HepG2 (cell line): ENCODE data around the gene PNLIPRP2. TPM values are rescaled to one million over a fixed set of nuclear protein-coding genes. Genes with fewer than 3 reads are reported as not detected.

Experiments
- ATAC-seq: fragments of 200-7000 bp; cut with Tn5 transposase; 3 replicates; pipeline ENCODE4 v1.9.1; 2020; ENCODE audit warnings: mild to moderate bottlenecking, moderate library complexity
- BruUV-seq: library from RNA; stranded (reverse); fragments of 400-500 nt; replicated peaks from 2 replicates; lab custom pipeline; 2021; lab: Mats Ljungman, UMichigan
- CTCF ChIA-PET: fragments of 300-600 bp; formaldehyde crosslinking; extraction: SDS; loops from one replicate; lab custom pipeline; 2021; ENCODE audit warnings: low total read pairs, inconsistent platforms, low intra/inter-chr PET ratio; lab: Yijun Ruan, JAX
- POLR2A ChIA-PET: fragments of 350-600 bp; sonication (Branson Sonifier 250); formaldehyde crosslinking; loops from one replicate; lab custom pipeline; 2020; ENCODE audit warnings: antibody characterized with exemption, inconsistent platforms; lab: Yijun Ruan, JAX
- DNase-seq: peaks from one replicate; pipeline ENCODE4 v3.0.0-alpha.2; 2015; ENCODE audit warnings: low spot score
- FAIRE-seq: peaks from 3 replicates; lab custom pipeline; 2011; peaks lifted over from hg19 to GRCh38; lab: Jason Lieb, UNC
- H2AFZ ChIP-seq: one replicate; pipeline ENCODE4 v1.6.1; 2011; ENCODE audit warnings: low read length, inconsistent platforms
- H3K27ac ChIP-seq: fragments of 300-600 bp; 3 replicates; pipeline ENCODE4 v1.8.0; 2011; ENCODE audit warnings: mixed run types, mild to moderate bottlenecking, mixed read lengths, low read length, inconsistent platforms; ENCODE audit not compliant: insufficient read depth; ENCODE audit errors: extremely low read length
- H3K27me3 ChIP-seq, 2 experiments: fragments of 200-600 bp in 1 of 2; 2 replicates in 1 of 2; 3 replicates in 1 of 2; pipeline versions ENCODE4 v1.6.0 to v1.8.0; 2011; ENCODE audit warnings: low read length in 2 of 2, mild to moderate bottlenecking in 2 of 2, moderate library complexity in 2 of 2, inconsistent platforms in 1 of 2; ENCODE audit not compliant: insufficient read depth in 2 of 2, control insufficient read depth in 1 of 2
- H3K36me3 ChIP-seq, 2 experiments: fragments of 200-600 bp in 1 of 2; replicated peaks in 1 of 2; 2 replicates in 1 of 2; 3 replicates in 1 of 2; pipeline versions ENCODE4 v1.5.1 to v1.8.0; 2011; ENCODE audit warnings: low read length in 2 of 2, inconsistent platforms in 1 of 2; ENCODE audit not compliant: insufficient read depth in 2 of 2, control insufficient read depth in 1 of 2
- H3K4me1 ChIP-seq: 2 replicates; pipeline ENCODE4 v1.5.1; 2012; ENCODE audit warnings: low read length, inconsistent platforms; ENCODE audit not compliant: insufficient read depth
- H3K4me2 ChIP-seq: 2 replicates; pipeline ENCODE4 v1.6.0; 2011; ENCODE audit warnings: low read depth, low read length, inconsistent platforms
- H3K4me3 ChIP-seq, 3 experiments: fragments of 200-600 bp in 1 of 3; sonication (generic), shearing (Covaris generic) in 1 of 3; replicated peaks in 1 of 3; 2 replicates each; pipeline ENCODE4 v1.5.1; 2011 to 2016; ENCODE audit warnings: low read length in 3 of 3, inconsistent platforms in 2 of 3, low read depth in 2 of 3, mild to moderate bottlenecking in 2 of 3, control low read depth in 1 of 3, mixed read lengths in 1 of 3; ENCODE audit not compliant: insufficient read depth in 1 of 3
- H3K79me2 ChIP-seq: one replicate; pipeline ENCODE4 v1.6.1; 2011; ENCODE audit warnings: low read length, inconsistent platforms; ENCODE audit not compliant: insufficient read depth
- H3K9ac ChIP-seq: 2 replicates; pipeline ENCODE4 v1.6.0; 2011; ENCODE audit warnings: mild to moderate bottlenecking, low read depth, low read length, inconsistent platforms; ENCODE audit not compliant: insufficient read depth
- H3K9me3 ChIP-seq: 2 replicates; pipeline ENCODE4 v1.5.1; 2012; ENCODE audit warnings: mild to moderate bottlenecking, low read length
- H4K20me1 ChIP-seq: 2 replicates; pipeline ENCODE4 v1.6.0; 2011; ENCODE audit warnings: inconsistent platforms, mild to moderate bottlenecking, low read length, moderate library complexity; ENCODE audit not compliant: insufficient read depth
- IKZF4 ChIP-seq: sonication (generic); formaldehyde crosslinking; IDR thresholded peaks from 2 replicates; pipeline ENCODE4 v1.5.1; 2020; ENCODE audit warnings: borderline replicate concordance, mild to moderate bottlenecking, low read depth, missing genetic modification reagents; ENCODE audit errors: not compliant biosample characterization
- KDM1A ChIP-seq: IDR thresholded peaks from 2 replicates; pipeline ENCODE4 v1.6.1; 2016; ENCODE audit warnings: missing compliant biosample characterization
- NBN ChIP-seq: fragments of 450-650 bp; conservative IDR thresholded peaks from 2 replicates; pipeline ENCODE4 v1.6.1; 2017
- NKX3-1 ChIP-seq: sonication (generic); formaldehyde crosslinking; IDR thresholded peaks from 2 replicates; pipeline ENCODE4 v1.5.0; 2020; ENCODE audit warnings: missing genetic modification reagents
- NR2F6 ChIP-seq, 2 experiments: IDR thresholded peaks; 2 replicates each; pipeline ENCODE4 v1.6.1; 2016; ENCODE audit warnings: antibody characterized with exemption in 1 of 2, mild to moderate bottlenecking in 1 of 2
- RAD51 ChIP-seq: fragments of 450-650 bp; IDR thresholded peaks from 2 replicates; pipeline ENCODE4 v1.6.1; 2016; ENCODE audit warnings: borderline replicate concordance
- SUZ12 ChIP-seq: fragments of 150-350 bp; IDR thresholded peaks from 2 replicates; pipeline ENCODE4 v1.6.1; 2014; ENCODE audit warnings: low read depth, low read length
- ZNF34 ChIP-seq: sonication (generic); formaldehyde crosslinking; IDR thresholded peaks from 2 replicates; pipeline ENCODE4 v1.4.0; 2020; ENCODE audit warnings: mild to moderate bottlenecking, missing genetic modification reagents, borderline replicate concordance
- ZNF841 ChIP-seq: sonication (generic); formaldehyde crosslinking; IDR thresholded peaks from 2 replicates; pipeline ENCODE4 v1.8.1; 2023; ENCODE audit warnings: missing genetic modification reagents, borderline replicate concordance
- WGBS: methylation state at CpG from one replicate; pipeline ENCODE4 v1.1.6; 2017; ENCODE audit warnings: low lambda C conversion rate; 5-methylcytosine and 5-hydroxymethylcytosine counted together
- in situ Hi-C: cut with HindIII; loops from 2 replicates; pipeline ENCODE4 v1.10.0; 2017; ENCODE audit warnings: low pct_unique_long_range_greater_than_20kb; ENCODE audit not compliant: extremely low pct_ligation_motif_present
- intact Hi-C: fragments of 100-400 bp; cut with micrococcal nuclease; formaldehyde crosslinking; loops from one replicate; pipeline ENCODE4 v1.10.0; 2022; ENCODE audit not compliant: unreplicated experiment
- polyA plus RNA-seq, 8 experiments: library from polyadenylated mRNA; depleted of rRNA in 3 of 8; stranded (reverse) in 7 of 8; unstranded in 1 of 8; fragments of >200 nt; fragmentation: Illumina TruSeq in 4 of 8; extraction: Trizol in 4 of 8; gene quantifications; 2 replicates each; pipeline versions ENCODE4 v1.2.1 to v1.2.3, GENCODE V29; 2011 to 2016; ENCODE audit warnings: low read depth in 4 of 8, missing spikeins in 1 of 8, mixed read lengths in 1 of 8; ENCODE audit not compliant: insufficient read depth in 1 of 8
- total RNA-seq, 5 experiments: library from RNA; depleted of rRNA; stranded (reverse); fragments of >200 nt; fragmentation: Illumina TruSeq; extraction: Trizol; gene quantifications; 2 replicates each; pipeline ENCODE4 v1.2.3, GENCODE V29; 2016; ENCODE audit warnings: low read depth in 1 of 5
- TF ChIP-seq, protein P1 (sequence below): sonication (generic); formaldehyde crosslinking; IDR thresholded peaks from 2 replicates; pipeline ENCODE4 v1.5.0; 2020; ENCODE audit warnings: mild to moderate bottlenecking, missing genetic modification reagents
- TF ChIP-seq, protein P2 (sequence below): sonication (generic); IDR thresholded peaks from 2 replicates; pipeline ENCODE4 v1.6.1; 2016; ENCODE audit warnings: low read depth, borderline replicate concordance
- TF ChIP-seq, protein P3 (sequence below): sonication (generic); formaldehyde crosslinking; IDR thresholded peaks from 2 replicates; pipeline ENCODE4 v1.5.0; 2020; ENCODE audit warnings: missing genetic modification reagents
- TF ChIP-seq, protein P4 (sequence below): sonication (generic); formaldehyde crosslinking; IDR thresholded peaks from 2 replicates; pipeline ENCODE4 v1.4.0; 2020; ENCODE audit warnings: missing genetic modification reagents

Gene PNLIPRP2
- total and polyA plus RNA-seq, 2 of the 13 experiments (the other 11 are each of a cell fraction or from before 2014, with no cell fraction given) = 0.21 to 0.97 TPM

DNA sequence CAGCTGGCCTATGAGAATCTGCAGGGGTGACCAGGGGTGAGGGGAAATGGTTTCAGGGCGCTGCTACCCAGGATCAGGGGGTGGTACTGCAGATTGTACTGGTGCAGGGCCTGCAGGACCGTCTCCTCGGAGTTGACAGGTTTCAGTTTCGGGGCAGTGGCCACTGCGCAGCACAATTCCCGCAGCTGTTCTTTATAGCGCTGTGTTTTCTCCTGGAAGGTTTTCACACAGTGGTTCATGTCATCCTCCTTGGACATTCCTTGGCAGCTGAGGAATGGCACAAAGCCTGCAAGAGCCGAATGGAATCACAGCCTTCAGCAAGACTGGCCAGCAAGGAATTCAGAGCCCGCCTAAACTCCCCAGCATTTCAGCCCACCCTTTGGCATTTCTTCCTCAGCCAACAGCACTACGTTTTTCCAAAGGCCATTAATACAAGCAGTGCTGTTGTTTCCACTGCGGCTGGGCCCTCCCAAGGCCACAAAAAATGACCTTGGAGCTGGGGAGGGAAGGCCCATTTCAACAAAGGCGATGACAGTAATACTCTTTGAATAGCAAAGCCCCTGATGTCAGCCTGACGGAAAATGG is 44.9 kb downstream of the PNLIPRP2 start (continued):
- no peak for TF ChIP-seq RAD51
- no peak for TF ChIP-seq IKZF4 (CRISPR knock-in tag)
- peak; percentile 22; the same call in 1 of the 2 replicates for TF ChIP-seq NR2F6 (IDR thresholded peaks at IDR 0.05)
- TF ChIP-seq NR2F6 (CRISPR knock-in tag; IDR thresholded peaks at IDR 0.05) = 0 out of 2 replicates have a peak, but pooled peaks have one; percentile 55

DNA sequence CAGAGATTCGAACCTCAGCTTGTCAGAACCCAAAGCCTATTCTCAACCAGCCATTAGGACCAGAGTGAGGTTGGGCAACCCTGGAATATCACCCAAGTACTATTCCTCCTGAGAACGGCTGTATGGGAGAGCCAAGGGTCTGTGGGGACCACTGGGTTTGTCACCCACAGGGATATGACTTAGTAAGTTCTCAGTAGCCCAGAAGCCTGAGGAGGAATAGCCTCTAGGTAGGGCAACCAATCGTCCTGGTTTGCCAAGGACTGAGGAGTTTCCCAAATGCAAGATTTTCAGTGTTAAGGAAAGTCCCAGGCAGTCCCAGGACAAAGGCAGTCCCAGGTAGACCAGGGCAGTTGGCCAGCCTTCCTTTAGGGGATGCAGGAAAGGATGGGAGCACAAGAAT is 46.7 kb downstream of the PNLIPRP2 start:
- Histone ChIP-seq H3K4me2 (no peak overlapping the region), H3K4me3 (no peak overlapping the region), H3K79me2 (peaks cover 3% of the 10 kb centered on the region), H3K27ac (no peak overlapping the region), H3K36me3 (no peaks in the 10 kb centered on the region), H3K9ac (no peak overlapping the region), H3K27me3 (no peaks in the 10 kb centered on the region), H2AFZ (no peak overlapping the region), H4K20me1 (no peaks in the 10 kb centered on the region)
- no peak for FAIRE-seq
- CTCF ChIA-PET = no interaction called here
- no TSS peak for BruUV-seq
- no peak for DNase-seq
- in situ Hi-C loops = no loop called here
- TF ChIP-seq, protein P1, sequence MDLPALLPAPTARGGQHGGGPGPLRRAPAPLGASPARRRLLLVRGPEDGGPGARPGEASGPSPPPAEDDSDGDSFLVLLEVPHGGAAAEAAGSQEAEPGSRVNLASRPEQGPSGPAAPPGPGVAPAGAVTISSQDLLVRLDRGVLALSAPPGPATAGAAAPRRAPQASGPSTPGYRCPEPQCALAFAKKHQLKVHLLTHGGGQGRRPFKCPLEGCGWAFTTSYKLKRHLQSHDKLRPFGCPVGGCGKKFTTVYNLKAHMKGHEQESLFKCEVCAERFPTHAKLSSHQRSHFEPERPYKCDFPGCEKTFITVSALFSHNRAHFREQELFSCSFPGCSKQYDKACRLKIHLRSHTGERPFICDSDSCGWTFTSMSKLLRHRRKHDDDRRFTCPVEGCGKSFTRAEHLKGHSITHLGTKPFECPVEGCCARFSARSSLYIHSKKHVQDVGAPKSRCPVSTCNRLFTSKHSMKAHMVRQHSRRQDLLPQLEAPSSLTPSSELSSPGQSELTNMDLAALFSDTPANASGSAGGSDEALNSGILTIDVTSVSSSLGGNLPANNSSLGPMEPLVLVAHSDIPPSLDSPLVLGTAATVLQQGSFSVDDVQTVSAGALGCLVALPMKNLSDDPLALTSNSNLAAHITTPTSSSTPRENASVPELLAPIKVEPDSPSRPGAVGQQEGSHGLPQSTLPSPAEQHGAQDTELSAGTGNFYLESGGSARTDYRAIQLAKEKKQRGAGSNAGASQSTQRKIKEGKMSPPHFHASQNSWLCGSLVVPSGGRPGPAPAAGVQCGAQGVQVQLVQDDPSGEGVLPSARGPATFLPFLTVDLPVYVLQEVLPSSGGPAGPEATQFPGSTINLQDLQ (CRISPR knock-in tag) = no peak
- TF ChIP-seq SUZ12 (no peak), KDM1A (CRISPR knock-in tag) (no peak), ZNF34 (CRISPR knock-in tag) (no peak), NBN (no peak), NKX3-1 (CRISPR knock-in tag) (no peak), ZNF841 (CRISPR knock-in tag) (no peak)
- TF ChIP-seq, protein P2, sequence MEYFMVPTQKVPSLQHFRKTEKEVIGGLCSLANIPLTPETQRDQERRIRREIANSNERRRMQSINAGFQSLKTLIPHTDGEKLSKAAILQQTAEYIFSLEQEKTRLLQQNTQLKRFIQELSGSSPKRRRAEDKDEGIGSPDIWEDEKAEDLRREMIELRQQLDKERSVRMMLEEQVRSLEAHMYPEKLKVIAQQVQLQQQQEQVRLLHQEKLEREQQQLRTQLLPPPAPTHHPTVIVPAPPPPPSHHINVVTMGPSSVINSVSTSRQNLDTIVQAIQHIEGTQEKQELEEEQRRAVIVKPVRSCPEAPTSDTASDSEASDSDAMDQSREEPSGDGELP = no peak
- TF ChIP-seq, protein P3, sequence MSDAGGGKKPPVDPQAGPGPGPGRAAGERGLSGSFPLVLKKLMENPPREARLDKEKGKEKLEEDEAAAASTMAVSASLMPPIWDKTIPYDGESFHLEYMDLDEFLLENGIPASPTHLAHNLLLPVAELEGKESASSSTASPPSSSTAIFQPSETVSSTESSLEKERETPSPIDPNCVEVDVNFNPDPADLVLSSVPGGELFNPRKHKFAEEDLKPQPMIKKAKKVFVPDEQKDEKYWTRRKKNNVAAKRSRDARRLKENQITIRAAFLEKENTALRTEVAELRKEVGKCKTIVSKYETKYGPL (CRISPR knock-in tag) = no peak
- TF ChIP-seq, protein P4, sequence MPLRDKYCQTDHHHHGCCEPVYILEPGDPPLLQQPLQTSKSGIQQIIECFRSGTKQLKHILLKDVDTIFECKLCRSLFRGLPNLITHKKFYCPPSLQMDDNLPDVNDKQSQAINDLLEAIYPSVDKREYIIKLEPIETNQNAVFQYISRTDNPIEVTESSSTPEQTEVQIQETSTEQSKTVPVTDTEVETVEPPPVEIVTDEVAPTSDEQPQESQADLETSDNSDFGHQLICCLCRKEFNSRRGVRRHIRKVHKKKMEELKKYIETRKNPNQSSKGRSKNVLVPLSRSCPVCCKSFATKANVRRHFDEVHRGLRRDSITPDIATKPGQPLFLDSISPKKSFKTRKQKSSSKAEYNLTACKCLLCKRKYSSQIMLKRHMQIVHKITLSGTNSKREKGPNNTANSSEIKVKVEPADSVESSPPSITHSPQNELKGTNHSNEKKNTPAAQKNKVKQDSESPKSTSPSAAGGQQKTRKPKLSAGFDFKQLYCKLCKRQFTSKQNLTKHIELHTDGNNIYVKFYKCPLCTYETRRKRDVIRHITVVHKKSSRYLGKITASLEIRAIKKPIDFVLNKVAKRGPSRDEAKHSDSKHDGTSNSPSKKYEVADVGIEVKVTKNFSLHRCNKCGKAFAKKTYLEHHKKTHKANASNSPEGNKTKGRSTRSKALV = no peak
- TF ChIP-seq, all 625 proteins: peak for 0
- POLR2A ChIA-PET = no interaction called here
- no peak for ATAC-seq
- 63% methylated on average over 2 of the region's 3 CpGs for WGBS
- intact Hi-C loops = no loop called here
- H3K4me1 ChIP-seq = peaks cover 58% of the 10 kb centered on the region
- H3K9me3 ChIP-seq = peaks cover 5% of the 10 kb centered on the region; the same call in 1 of the 2 replicates
